H1 (cell line): Measurements from ENCODE around the gene MRPL33. TPM values are rescaled to one million over a fixed set of nuclear protein-coding genes. Genes with fewer than 3 reads are reported as not detected.
A peak's percentile ranks its signal among the peaks of the same experiment; 100 is the strongest.

Source experiments
- CTCF ChIA-PET: fragments of 300-600 bp; sonication (Branson Sonifier 250); formaldehyde crosslinking; loops from one replicate; lab custom pipeline; 2021; ENCODE audit not compliant: partially characterized antibody; lab: Charles Lee
- POLR2A ChIA-PET: fragments of 300-600 bp; sonication (Branson Sonifier 250); formaldehyde crosslinking; loops from one replicate; lab custom pipeline; 2021; ENCODE audit warnings: inconsistent platforms; ENCODE audit not compliant: partially characterized antibody; lab: Charles Lee
- DNase-seq, 2 experiments: peaks; one replicate each; pipeline versions ENCODE4 v3.0.0 to v3.0.0-alpha.2; 2010 to 2022; ENCODE audit warnings: low spot score in 2 of 2, low read depth in 1 of 2, mixed read lengths in 1 of 2
- FAIRE-seq: peaks from 2 replicates; lab custom pipeline; 2011; peaks lifted over from hg19 to GRCh38; lab: Jason Lieb, UNC
- H2AFZ ChIP-seq: 2 replicates; pipeline ENCODE4 v1.8.1; 2012; ENCODE audit warnings: low read length, inconsistent platforms
- H2AK5ac ChIP-seq: 2 replicates; pipeline ENCODE4 v1.6.1; 2013; ENCODE audit warnings: low read depth, low read length
- H2BK120ac ChIP-seq: replicated peaks from 2 replicates; pipeline ENCODE3; 2013; ENCODE audit warnings: low read depth, low read length, inconsistent platforms
- H2BK12ac ChIP-seq: 2 replicates; pipeline ENCODE4 v1.6.1; 2013; ENCODE audit warnings: low read depth, low read length
- H2BK15ac ChIP-seq: 2 replicates; pipeline ENCODE4 v1.6.1; 2013; ENCODE audit warnings: low read length
- H2BK20ac ChIP-seq: 2 replicates; pipeline ENCODE4 v1.6.1; 2013; ENCODE audit warnings: low read length
- H2BK5ac ChIP-seq: 2 replicates; pipeline ENCODE4 v1.6.1; 2013; ENCODE audit warnings: low read depth, low read length
- H3K14ac ChIP-seq: 2 replicates; pipeline ENCODE4 v1.6.1; 2013; ENCODE audit warnings: inconsistent platforms; ENCODE audit not compliant: insufficient read length
- H3K18ac ChIP-seq: 2 replicates; pipeline ENCODE4 v1.6.1; 2013; ENCODE audit warnings: low read length; ENCODE audit errors: extremely low read depth
- H3K23ac ChIP-seq: 2 replicates; pipeline ENCODE4 v1.6.1; 2013; ENCODE audit warnings: inconsistent platforms; ENCODE audit not compliant: insufficient read length
- H3K23me2 ChIP-seq: 2 replicates; pipeline ENCODE4 v1.6.1; 2013; ENCODE audit warnings: low read depth, low read length
- H3K27ac ChIP-seq: 2 replicates; pipeline ENCODE4 v1.6.1; 2011; ENCODE audit warnings: low read depth, low read length, inconsistent platforms
- H3K27me3 ChIP-seq, 4 experiments: replicated peaks in 1 of 4; 1 replicate in 1 of 4; 2 replicates in 3 of 4; pipeline versions ENCODE4 v1.6.1 to v1.8.1; 2011 to 2013; ENCODE audit warnings: low read length in 3 of 4, mild to moderate bottlenecking in 3 of 4, inconsistent platforms in 2 of 4, mixed read lengths in 2 of 4, moderate library complexity in 1 of 4; ENCODE audit not compliant: control insufficient read depth in 3 of 4, insufficient read depth in 3 of 4; ENCODE audit errors: extremely low read depth in 1 of 4
- H3K36me3 ChIP-seq, 4 experiments: 2 replicates each; pipeline versions ENCODE4 v1.6.1 to v1.8.1; 2011 to 2013; ENCODE audit warnings: mild to moderate bottlenecking in 4 of 4, low read length in 3 of 4, moderate library complexity in 2 of 4, control low read depth in 1 of 4, inconsistent platforms in 1 of 4; ENCODE audit not compliant: insufficient read depth in 4 of 4, control insufficient read depth in 2 of 4
- H3K4ac ChIP-seq: replicated peaks from 2 replicates; pipeline ENCODE3; 2013; ENCODE audit warnings: low read length, low read depth, mixed read lengths, inconsistent platforms; ENCODE audit not compliant: insufficient read length
- H3K4me1 ChIP-seq, 4 experiments: replicated peaks in 1 of 4; 1 replicate in 1 of 4; 2 replicates in 3 of 4; pipeline versions ENCODE4 v1.6.1 to v1.8.1; 2011 to 2013; ENCODE audit warnings: low read length in 3 of 4, inconsistent platforms in 2 of 4, mixed read lengths in 1 of 4; ENCODE audit not compliant: insufficient read depth in 4 of 4, control insufficient read depth in 3 of 4
- H3K4me2 ChIP-seq, 2 experiments: 2 replicates each; pipeline versions ENCODE4 v1.6.1 to v1.8.1; 2011 to 2013; ENCODE audit warnings: low read depth in 2 of 2, low read length in 2 of 2, control low read depth in 1 of 2, inconsistent platforms in 1 of 2, mild to moderate bottlenecking in 1 of 2; ENCODE audit not compliant: insufficient read depth in 1 of 2
- H3K4me3 ChIP-seq, 4 experiments: fragments of 200-600, 300-600 bp in 1 of 4; sonication (generic), shearing (Covaris generic), sonication (Bioruptor Twin) in 1 of 4; 2 replicates each; pipeline versions ENCODE4 v1.5.1 to v1.8.1; 2011 to 2016; ENCODE audit warnings: low read length in 4 of 4, low read depth in 3 of 4, control low read depth in 2 of 4, inconsistent platforms in 2 of 4, mild to moderate bottlenecking in 2 of 4, mixed read lengths in 1 of 4, moderate library complexity in 1 of 4; ENCODE audit not compliant: insufficient read depth in 2 of 4; ENCODE audit errors: extremely low read depth in 1 of 4
- H3K56ac ChIP-seq: replicated peaks from 2 replicates; pipeline ENCODE3; 2013; ENCODE audit warnings: low read depth, mild to moderate bottlenecking, mixed read lengths, low read length, inconsistent platforms; ENCODE audit not compliant: insufficient read length
- H3K79me1 ChIP-seq: 2 replicates; pipeline ENCODE4 v1.6.1; 2013; ENCODE audit warnings: low read depth, low read length, control low read depth
- H3K79me2 ChIP-seq, 2 experiments: 2 replicates each; pipeline versions ENCODE4 v1.6.1 to v1.8.1; 2012 to 2013; ENCODE audit warnings: low read length in 2 of 2, mild to moderate bottlenecking in 2 of 2, inconsistent platforms in 1 of 2; ENCODE audit not compliant: insufficient read depth in 2 of 2, control insufficient read depth in 1 of 2
- H3K9ac ChIP-seq, 4 experiments: replicated peaks in 1 of 4; 1 replicate in 1 of 4; 2 replicates in 3 of 4; pipeline versions ENCODE4 v1.6.1 to v1.8.1; 2011 to 2013; ENCODE audit warnings: low read depth in 3 of 4, low read length in 3 of 4, control low read depth in 2 of 4, mild to moderate bottlenecking in 2 of 4, moderate library complexity in 2 of 4, inconsistent platforms in 1 of 4; ENCODE audit errors: extremely low read depth in 1 of 4
- H3K9me3 ChIP-seq, 2 experiments: 2 replicates each; pipeline versions ENCODE4 v1.6.1 to v1.8.1; 2012 to 2013; ENCODE audit warnings: mild to moderate bottlenecking in 2 of 2, moderate library complexity in 2 of 2, control low read depth in 1 of 2, inconsistent platforms in 1 of 2, low read depth in 1 of 2, low read length in 1 of 2, mixed read lengths in 1 of 2; ENCODE audit not compliant: insufficient read depth in 2 of 2
- H4K20me1 ChIP-seq, 2 experiments: replicated peaks in 1 of 2; 2 replicates each; pipeline versions ENCODE3 to v1.8.1; 2011 to 2013; ENCODE audit warnings: inconsistent platforms in 2 of 2, low read length in 2 of 2, mild to moderate bottlenecking in 1 of 2; ENCODE audit not compliant: insufficient read depth in 2 of 2, control insufficient read depth in 1 of 2
- H4K5ac ChIP-seq: 2 replicates; pipeline ENCODE4 v1.6.1; 2013; ENCODE audit warnings: low read length, low read depth, mixed read lengths, inconsistent platforms; ENCODE audit not compliant: insufficient read length
- H4K8ac ChIP-seq: 2 replicates; pipeline ENCODE4 v1.8.0; 2013; ENCODE audit warnings: mild to moderate bottlenecking, moderate library complexity, low read length, inconsistent platforms; ENCODE audit not compliant: insufficient read depth; ENCODE audit errors: extremely low read depth
- H4K91ac ChIP-seq: replicated peaks from 2 replicates; pipeline ENCODE3; 2013; ENCODE audit warnings: low read length, mixed read lengths, inconsistent platforms; ENCODE audit not compliant: insufficient read length
- CBX5 ChIP-seq: fragments of 300-800, 300-1000 bp; sonication (generic); IDR thresholded peaks from 2 replicates; pipeline ENCODE4 v1.7.1; 2016; ENCODE audit warnings: antibody characterized with exemption, low read length, low read depth
- CHD1 ChIP-seq: IDR thresholded peaks from 2 replicates; pipeline ENCODE4 v1.6.1; 2012; ENCODE audit warnings: low read depth, low read length, improper control_type of control experiment
- KDM1A ChIP-seq: fragments of 200-600, 300-600 bp; sonication (generic); IDR thresholded peaks from 2 replicates; pipeline ENCODE4 v1.7.1; 2016; ENCODE audit warnings: mild to moderate bottlenecking, low read length, borderline replicate concordance
- KDM4A ChIP-seq: IDR thresholded peaks from one replicate; pipeline ENCODE4 v1.7.1; 2012; ENCODE audit warnings: low read depth, mild to moderate bottlenecking, moderate library complexity, low read length, inconsistent platforms; ENCODE audit not compliant: severe bottlenecking
- KDM5A ChIP-seq: fragments of 200-600 bp; IDR thresholded peaks from 2 replicates; pipeline ENCODE4 v1.7.1; 2012; ENCODE audit warnings: mild to moderate bottlenecking, low read length, inconsistent platforms, mixed read lengths
- RFX5 ChIP-seq: IDR thresholded peaks from 2 replicates; pipeline ENCODE4 v1.6.1; 2011; ENCODE audit warnings: low read depth, low read length, improper control_type of control experiment, borderline replicate concordance
- SRF ChIP-seq: IDR thresholded peaks from 2 replicates; pipeline ENCODE4 v1.6.1; 2011; ENCODE audit warnings: mild to moderate bottlenecking, low read depth, low read length, moderate library complexity
- TAF1 ChIP-seq: IDR thresholded peaks from 2 replicates; pipeline ENCODE4 v1.6.1; 2011; ENCODE audit warnings: mild to moderate bottlenecking, low read depth, low read length
- TBP ChIP-seq: IDR thresholded peaks from 2 replicates; pipeline ENCODE4 v1.6.1; 2011; ENCODE audit warnings: low read depth, low read length, improper control_type of control experiment
- TCF12 ChIP-seq: IDR thresholded peaks from 2 replicates; pipeline ENCODE4 v1.6.1; 2011; ENCODE audit warnings: low read depth, mild to moderate bottlenecking, low read length
- TEAD4 ChIP-seq: IDR thresholded peaks from 2 replicates; pipeline ENCODE4 v1.6.1; 2012; ENCODE audit warnings: low read depth, low read length, inconsistent platforms, mixed read lengths
- WGBS, 2 experiments: shearing (Covaris generic) in 1 of 2; methylation state at CpG; one replicate each; pipeline versions ENCODE4 v1.1.6 to v1.1.7; 2013 to 2015; ENCODE audit warnings: low lambda C conversion rate in 2 of 2, mixed read lengths in 2 of 2, inconsistent platforms in 1 of 2, low coverage in 1 of 2, missing lambda C conversion rate in 1 of 2; ENCODE audit not compliant: insufficient replicate concordance in 2 of 2, insufficient coverage in 1 of 2, insufficient read length in 1 of 2; ENCODE audit errors: extremely low coverage in 1 of 2, missing lambda C conversion rate in 1 of 2; 5-methylcytosine and 5-hydroxymethylcytosine counted together
- polyA plus RNA-seq, 7 experiments: library from polyadenylated mRNA; depleted of rRNA in 3 of 7; stranded (reverse) in 5 of 7; unstranded in 2 of 7; fragments of >200 nt in 5 of 7; fragments of 200-250 nt in 2 of 7; gene quantifications; 1 replicate in 5 of 7; 2 replicates in 1 of 7; 4 replicates in 1 of 7; pipeline versions ENCODE4 v1.2.1 to v1.2.3, GENCODE V29; 2011 to 2013; ENCODE audit warnings: missing spikeins in 2 of 7, mixed read lengths in 2 of 7
- total RNA-seq: library from RNA; stranded (reverse); fragmentation: NEBNext Ultra II Directional; extraction: Animal tissue kit (Norgen Biotek cat#: 25700); gene quantifications from 2 replicates; pipeline ENCODE4 v1.2.1, GENCODE V29; 2021
- TF ChIP-seq, protein P1 (sequence below): IDR thresholded peaks from 2 replicates; pipeline ENCODE4 v1.6.1; 2012; ENCODE audit warnings: inconsistent platforms
- TF ChIP-seq, protein P2 (sequence below): IDR thresholded peaks from 2 replicates; pipeline ENCODE4 v1.6.1; 2011; ENCODE audit warnings: low read depth, mild to moderate bottlenecking, low read length; ENCODE audit not compliant: insufficient read depth

MRPL33 gene
- total and polyA plus RNA-seq, 2 of the 8 experiments (the other 6 are each of a cell fraction or from before 2014, with no cell fraction given) = 24.3 to 62.9 TPM

DNA sequence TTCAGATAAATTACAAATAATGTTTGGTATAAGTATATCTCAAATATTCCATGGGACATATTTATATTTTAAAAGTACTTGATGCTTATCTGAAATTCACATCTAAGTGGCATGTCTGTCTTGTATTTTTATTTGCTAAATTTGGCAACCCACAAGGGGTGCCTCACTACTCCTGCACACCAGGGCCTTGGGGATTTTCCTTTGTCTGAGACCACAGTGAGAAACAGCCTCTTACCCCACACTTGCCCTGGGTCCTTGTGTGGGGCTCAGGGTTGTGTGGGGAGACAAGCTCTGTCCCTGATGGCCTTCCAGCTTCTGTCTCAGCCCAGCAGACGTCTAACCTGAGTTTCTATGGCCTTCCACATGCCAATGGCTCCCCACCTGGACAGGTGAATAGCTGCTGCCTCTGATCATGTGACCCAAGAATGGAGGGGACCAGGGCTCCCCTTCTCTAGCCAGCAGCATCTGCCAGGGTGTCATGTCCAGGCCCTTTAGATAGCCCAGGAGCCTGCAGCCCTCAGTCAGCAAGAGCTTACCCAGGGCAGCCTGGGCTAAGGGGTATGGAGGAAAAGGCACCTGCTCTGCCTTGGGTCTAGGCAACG is 49.5 kb upstream of the MRPL33 start:
- no peaks in the 10 kb centered on the region for H4K20me1 ChIP-seq
- no peak for FAIRE-seq
- no peak for TF ChIP-seq CBX5
- TF ChIP-seq CHD1 = no peak
- TF ChIP-seq TCF12 = no peak
- TF ChIP-seq RFX5 = no peak
- TF ChIP-seq TAF1 = no peak
- no peak for TF ChIP-seq SRF
- TF ChIP-seq KDM4A = no peak
- no peak for TF ChIP-seq TEAD4
- no peak for TF ChIP-seq TBP
- no peak for TF ChIP-seq KDM5A
- TF ChIP-seq, protein P1, sequence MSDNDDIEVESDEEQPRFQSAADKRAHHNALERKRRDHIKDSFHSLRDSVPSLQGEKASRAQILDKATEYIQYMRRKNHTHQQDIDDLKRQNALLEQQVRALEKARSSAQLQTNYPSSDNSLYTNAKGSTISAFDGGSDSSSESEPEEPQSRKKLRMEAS = no peak
- no peak for TF ChIP-seq KDM1A
- TF ChIP-seq, protein P2, sequence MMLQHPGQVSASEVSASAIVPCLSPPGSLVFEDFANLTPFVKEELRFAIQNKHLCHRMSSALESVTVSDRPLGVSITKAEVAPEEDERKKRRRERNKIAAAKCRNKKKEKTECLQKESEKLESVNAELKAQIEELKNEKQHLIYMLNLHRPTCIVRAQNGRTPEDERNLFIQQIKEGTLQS = no peak
- 72% methylated on average over 2 of the region's 2 CpGs; no CpG with 5 or more reads in 1 of the 2 experiments for WGBS, 2 experiments
- H2AK5ac ChIP-seq = peak overlapping the region; percentile 26; the same call in 1 of the 2 replicates
- no peak overlapping the region for H2BK15ac ChIP-seq
- no peak overlapping the region for H4K5ac ChIP-seq
- H2BK5ac ChIP-seq = no peak overlapping the region
- no peak for DNase-seq
- no peak overlapping the region for H4K91ac ChIP-seq
- H3K56ac ChIP-seq = no peak overlapping the region
- H2AFZ ChIP-seq = no peak overlapping the region
- H3K23ac ChIP-seq = no peak overlapping the region
- H3K4me1 ChIP-seq = peaks cover 8 to 24% (median 12%) of the 10 kb centered on the region in 4 experiments
- ChIA-PET POLR2A (interaction anchor here (0.9 to 1.8 kb wide), 4 partner anchors 21 to 1233 kb away, joined by 3 to 4 read pairs (median 4); no protein-coding TSS in a partner anchor), CTCF (interaction anchor here (0.9 to 3.6 kb wide), 14 partner anchors 9 to 731 kb away, joined by 3 to 51 read pairs (median 10); no protein-coding TSS in a partner anchor)
- H3K27me3 ChIP-seq = no peaks in the 10 kb centered on the region
- no peak overlapping the region for H3K4me3 ChIP-seq
- no peaks in the 10 kb centered on the region for H3K36me3 ChIP-seq
- no peaks in the 10 kb centered on the region for H3K79me2 ChIP-seq
- H3K18ac ChIP-seq = no peak overlapping the region; the same call in 1 of the 2 replicates
- no peaks in the 10 kb centered on the region for H3K79me1 ChIP-seq
- H3K23me2 ChIP-seq = no peaks in the 10 kb centered on the region
- H2BK20ac ChIP-seq = no peak overlapping the region
- H3K4me2 ChIP-seq = no peak overlapping the region
- no peaks in the 10 kb centered on the region for H3K9me3 ChIP-seq
- no peak overlapping the region for H2BK120ac ChIP-seq
- H3K27ac ChIP-seq = no peak overlapping the region
- H3K14ac ChIP-seq = no peak overlapping the region
- H3K4ac ChIP-seq = no peak overlapping the region
- H3K9ac ChIP-seq = no peak overlapping the region
- peak overlapping the region; percentile 84; the same call in 1 of the 2 replicates for H2BK12ac ChIP-seq
- no peak overlapping the region for H4K8ac ChIP-seq
